Activated naive CD4-positive, alpha-beta T cell treated with anti-CD3 and anti-CD28 coated beads for 36 hours (primary cell): Measurements from ENCODE around the gene ANKH. TPM values are rescaled to one million over a fixed set of nuclear protein-coding genes. Genes with fewer than 3 reads are reported as not detected.

Experiments used
- CTCF ChIA-PET: fragments of 350-600 bp; sonication (Branson Sonifier 250); formaldehyde crosslinking; loops from one replicate; lab custom pipeline; 2021; ENCODE audit warnings: antibody characterized with exemption; lab: Charles Lee
- DNase-seq: peaks from one replicate; pipeline ENCODE4 v3.0.0-alpha.2; 2020
- H3K27ac Mint-ChIP-seq: one replicate; pipeline ENCODE4 v1.8.0; 2021; ENCODE audit warnings: mild to moderate bottlenecking, mixed read lengths
- H3K27me3 Mint-ChIP-seq: one replicate; pipeline ENCODE4 v1.8.0; 2021; ENCODE audit warnings: low read depth, mixed read lengths
- H3K36me3 Mint-ChIP-seq: one replicate; pipeline ENCODE4 v1.8.0; 2021; ENCODE audit warnings: low read depth, mixed read lengths
- H3K4me1 Mint-ChIP-seq: one replicate; pipeline ENCODE4 v1.8.0; 2021; ENCODE audit warnings: low read depth, mixed read lengths
- H3K4me3 Mint-ChIP-seq: one replicate; pipeline ENCODE4 v1.8.0; 2021; ENCODE audit warnings: mild to moderate bottlenecking, moderate library complexity, mixed read lengths
- H3K9me3 Mint-ChIP-seq: one replicate; pipeline ENCODE4 v1.8.0; 2021; ENCODE audit warnings: mixed read lengths
- intact Hi-C: fragments of 100-400 bp; cut with micrococcal nuclease; formaldehyde crosslinking; loops from one replicate; pipeline ENCODE4 v1.15.1; 2023
- total RNA-seq, 2 experiments: library from RNA; stranded (reverse); gene quantifications; one replicate each; pipeline ENCODE4 v1.2.3, GENCODE V29; 2021

Gene ANKH
- total RNA-seq, 2 experiments from 2014 or later, result 92.0 to 93.5 TPM

- Mint-ChIP-seq H3K27me3 (no peaks in the 10 kb centered on the region), H3K9me3 (peaks cover 2% of the 10 kb centered on the region), H3K36me3 (peaks cover 71% of the 10 kb centered on the region), H3K4me1 (peaks cover 17% of the 10 kb centered on the region), H3K27ac (no peak overlapping the region), H3K4me3 (no peak overlapping the region)
- DNase-seq, result no peak
- intact Hi-C loops, result no loop called here
- CTCF ChIA-PET, result interaction anchor here (0.7 to 2.3 kb wide), 3 partner anchors 10 to 332 kb away, joined by 3 to 12 read pairs (median 3); no protein-coding TSS in a partner anchor
Observed at GRCh38 chr5:14695152-14695551, 176.4 kb downstream of the ANKH start.

- no peak for DNase-seq
- H3K4me1 Mint-ChIP-seq, result peaks cover 2% of the 10 kb centered on the region
- CTCF ChIA-PET, result interaction anchor here (2.3 kb wide), 1 partner anchor 7 kb away, joined by 12 read pairs; no protein-coding TSS in a partner anchor
- no peak overlapping the region for H3K27ac Mint-ChIP-seq
- H3K27me3 Mint-ChIP-seq, result no peaks in the 10 kb centered on the region
- intact Hi-C loops, result no loop called here
- H3K9me3 Mint-ChIP-seq, result peaks cover 5% of the 10 kb centered on the region
- no peak overlapping the region for H3K4me3 Mint-ChIP-seq
- H3K36me3 Mint-ChIP-seq, result peaks cover 74% of the 10 kb centered on the region
Observed at GRCh38 chr5:14693070-14693469, 178.5 kb downstream of the ANKH start.

- no peak overlapping the region for H3K27ac Mint-ChIP-seq
- intact Hi-C loops, result no loop called here
- H3K36me3 Mint-ChIP-seq, result peaks cover 57% of the 10 kb centered on the region
- DNase-seq, result no peak
- peaks cover 14% of the 10 kb centered on the region for H3K4me1 Mint-ChIP-seq
- no peak overlapping the region for H3K4me3 Mint-ChIP-seq
- no peaks in the 10 kb centered on the region for H3K27me3 Mint-ChIP-seq
- CTCF ChIA-PET, result interaction anchor here (0.9 to 1.0 kb wide), 2 partner anchors 21 to 326 kb away, joined by 3 to 4 read pairs; no protein-coding TSS in a partner anchor
- peaks cover 5% of the 10 kb centered on the region for H3K9me3 Mint-ChIP-seq
Observed at GRCh38 chr5:14687023-14687665, 184.4 kb downstream of the ANKH start.

- intact Hi-C loops, result no loop called here
- H3K36me3 Mint-ChIP-seq, result peaks cover 59% of the 10 kb centered on the region
Observed at GRCh38 chr5:14686517-14686916, 185.1 kb downstream of the ANKH start.

GRCh38 chr5:14685757-14686156, 185.8 kb downstream of the ANKH start:
- H3K4me3 Mint-ChIP-seq, result peak overlapping the region; percentile 42
- DNase-seq, result peak; percentile 55

More at GRCh38 chr5:14686517-14686916, 185.1 kb downstream of the ANKH start:
- Mint-ChIP-seq H3K4me3 (no peak overlapping the region), H3K9me3 (peaks cover 5% of the 10 kb centered on the region), H3K27ac (no peak overlapping the region), H3K4me1 (peaks cover 14% of the 10 kb centered on the region), H3K27me3 (no peaks in the 10 kb centered on the region)
- DNase-seq, result no peak
- CTCF ChIA-PET, result interaction anchor here (0.6 to 3.8 kb wide), 5 partner anchors 21 to 317 kb away, joined by 3 to 16 read pairs (median 5); no protein-coding TSS in a partner anchor

GRCh38 chr5:14684757-14685156, 186.8 kb downstream of the ANKH start:
- no peak overlapping the region for H3K27ac Mint-ChIP-seq
- no peak for DNase-seq
- H3K36me3 Mint-ChIP-seq, result peaks cover 54% of the 10 kb centered on the region
- intact Hi-C loops, result loop anchor here (1.0 kb wide), 4 partner anchors 22 to 330 kb away; no protein-coding TSS in a partner anchor
- peaks cover 3% of the 10 kb centered on the region for H3K9me3 Mint-ChIP-seq
- H3K4me1 Mint-ChIP-seq, result peaks cover 19% of the 10 kb centered on the region
- no peak overlapping the region for H3K4me3 Mint-ChIP-seq
- CTCF ChIA-PET, result interaction anchor here (0.7 to 3.8 kb wide), 16 partner anchors 10 to 329 kb away, joined by 3 to 16 read pairs (median 3); no protein-coding TSS in a partner anchor
- no peaks in the 10 kb centered on the region for H3K27me3 Mint-ChIP-seq

More at GRCh38 chr5:14685757-14686156, 185.8 kb downstream of the ANKH start:
- Mint-ChIP-seq H3K9me3 (peaks cover 5% of the 10 kb centered on the region), H3K27ac (peak overlapping the region; percentile 68), H3K27me3 (no peaks in the 10 kb centered on the region), H3K36me3 (peaks cover 57% of the 10 kb centered on the region), H3K4me1 (peaks cover 14% of the 10 kb centered on the region)
- intact Hi-C loops, result loop anchor here (1.0 kb wide), 4 partner anchors 21 to 329 kb away; no protein-coding TSS in a partner anchor
- CTCF ChIA-PET, result interaction anchor here (0.6 to 3.8 kb wide), 18 partner anchors 9 to 485 kb away, joined by 3 to 16 read pairs (median 4); no protein-coding TSS in a partner anchor

GRCh38 chr5:14683906-14684455, 187.6 kb downstream of the ANKH start:
- CTCF ChIA-PET, result interaction anchor here (0.6 to 3.8 kb wide), 12 partner anchors 9 to 327 kb away, joined by 3 to 16 read pairs (median 4); no protein-coding TSS in a partner anchor
- H3K4me1 Mint-ChIP-seq, result peaks cover 17% of the 10 kb centered on the region
- peaks cover 46% of the 10 kb centered on the region for H3K36me3 Mint-ChIP-seq
- intact Hi-C loops, result no loop called here
- DNase-seq, result no peak
- H3K27ac Mint-ChIP-seq, result no peak overlapping the region
- H3K9me3 Mint-ChIP-seq, result no peaks in the 10 kb centered on the region
- no peak overlapping the region for H3K4me3 Mint-ChIP-seq
- no peaks in the 10 kb centered on the region for H3K27me3 Mint-ChIP-seq

- peak overlapping the region; percentile 36 for H3K27ac Mint-ChIP-seq
- H3K27me3 Mint-ChIP-seq, result no peaks in the 10 kb centered on the region
- CTCF ChIA-PET, result no interaction called here
Observed at GRCh38 chr5:14681236-14681752, 190.3 kb downstream of the ANKH start.

GRCh38 chr5:14679595-14679994, 192.0 kb downstream of the ANKH start:
- H3K27ac Mint-ChIP-seq, result peak overlapping the region; percentile 67
- H3K36me3 Mint-ChIP-seq, result peaks cover 43% of the 10 kb centered on the region
- CTCF ChIA-PET, result interaction anchor here (0.8 to 0.9 kb wide), 2 partner anchors 10 kb away, joined by 3 read pairs; no protein-coding TSS in a partner anchor

More at GRCh38 chr5:14681236-14681752, 190.3 kb downstream of the ANKH start:
- intact Hi-C loops, result no loop called here
- H3K4me1 Mint-ChIP-seq, result peaks cover 29% of the 10 kb centered on the region
- no peaks in the 10 kb centered on the region for H3K9me3 Mint-ChIP-seq
- no peak for DNase-seq
- no peak overlapping the region for H3K4me3 Mint-ChIP-seq
- peaks cover 37% of the 10 kb centered on the region for H3K36me3 Mint-ChIP-seq

GRCh38 chr5:14678773-14679334, 192.7 kb downstream of the ANKH start:
- Mint-ChIP-seq H3K4me3 (no peak overlapping the region), H3K4me1 (peaks cover 40% of the 10 kb centered on the region), H3K27me3 (no peaks in the 10 kb centered on the region), H3K9me3 (no peaks in the 10 kb centered on the region), H3K27ac (peak overlapping the region; percentile 28), H3K36me3 (peaks cover 48% of the 10 kb centered on the region)
- CTCF ChIA-PET, result interaction anchor here (0.6 kb wide), 1 partner anchor 1818 kb away, joined by 5 read pairs; no protein-coding TSS in a partner anchor
- no peak for DNase-seq
- intact Hi-C loops, result no loop called here

More at GRCh38 chr5:14679595-14679994, 192.0 kb downstream of the ANKH start:
- Mint-ChIP-seq H3K27me3 (no peaks in the 10 kb centered on the region), H3K4me1 (peaks cover 33% of the 10 kb centered on the region), H3K9me3 (no peaks in the 10 kb centered on the region), H3K4me3 (no peak overlapping the region)
- DNase-seq, result no peak
- intact Hi-C loops, result no loop called here

- H3K4me1 Mint-ChIP-seq, result peaks cover 64% of the 10 kb centered on the region
- H3K27me3 Mint-ChIP-seq, result no peaks in the 10 kb centered on the region
- CTCF ChIA-PET, result interaction anchor here (0.8 to 3.5 kb wide), 5 partner anchors 9 to 311 kb away, joined by 3 to 7 read pairs (median 3); no protein-coding TSS in a partner anchor
- intact Hi-C loops, result no loop called here
- H3K4me3 Mint-ChIP-seq, result peak overlapping the region; percentile 16
- H3K9me3 Mint-ChIP-seq, result no peaks in the 10 kb centered on the region
- peaks cover 44% of the 10 kb centered on the region for H3K36me3 Mint-ChIP-seq
- peak overlapping the region; percentile 82 for H3K27ac Mint-ChIP-seq
- DNase-seq, result peak; percentile 23
Observed at GRCh38 chr5:14676320-14676719, 195.3 kb downstream of the ANKH start.
